HG03108 (cell line): ENCODE results near the gene ZNF287.
"Not testable (repeated sequence)": the region's sequence is repeated elsewhere in the genome, so short reads cannot be mapped to it uniquely, and the experiment has no call there.

Source experiments
- ATAC-seq: cut with Tn5 transposase; IDR thresholded peaks from one replicate; pipeline ENCODE4 v1.9.1; 2021; ENCODE audit warnings: moderate library complexity; ENCODE audit not compliant: unreplicated experiment

ZNF287 gene

DNA sequence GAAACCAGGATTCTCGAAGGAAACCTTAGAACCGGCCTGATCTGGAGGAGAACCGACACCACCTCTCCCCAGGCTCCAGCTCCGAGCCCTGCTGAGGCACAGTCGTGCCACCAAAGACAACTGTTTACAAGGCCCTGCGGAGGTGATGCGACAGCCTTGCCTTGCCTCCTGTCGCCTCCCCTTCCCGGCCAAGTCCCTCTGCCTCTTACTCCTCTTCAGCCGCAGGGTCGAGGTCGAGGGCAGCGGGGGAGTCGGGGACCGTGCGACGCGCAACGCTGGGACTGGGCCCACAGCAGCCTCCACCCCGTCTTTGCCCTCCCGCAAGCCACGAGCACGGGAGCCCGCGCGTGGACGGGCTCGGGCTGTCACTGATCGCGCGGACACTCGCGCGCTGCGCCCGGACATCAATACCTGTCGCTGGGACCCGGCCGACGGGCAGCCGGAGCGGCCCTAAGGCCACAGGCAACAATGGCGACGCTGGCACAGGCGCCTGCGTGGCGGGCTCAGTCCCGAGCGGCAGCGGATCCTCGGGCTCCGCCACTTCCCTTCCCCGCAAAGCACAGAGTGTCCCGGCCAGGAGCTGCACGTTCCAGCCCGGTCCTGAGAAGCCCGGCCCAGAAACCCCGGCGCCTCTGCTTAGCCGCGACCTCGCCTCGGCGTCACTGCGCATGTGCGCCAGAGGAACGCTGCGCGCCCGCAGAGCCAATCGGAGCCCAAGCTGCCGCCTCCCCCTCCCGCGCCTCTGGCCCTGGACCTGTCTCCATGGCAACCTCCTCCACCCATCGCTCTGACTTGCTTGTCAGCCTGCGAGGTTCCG lies at the start of gene ZNF287:
Gene ZNF287 (minus strand): TSS at position 664 of the 817 bp plus-strand sequence. CDS start 1,473 bp downstream, outside the sequence.
- ATAC-seq: peak; percentile 89

GRCh38 chr17:16617481-16618060 lies 48.6 kb upstream of the ZNF287 start:
- ATAC-seq: no peak

GRCh38 chr17:16599537-16599936 lies 30.5 kb upstream of the ZNF287 start:
- ATAC-seq: no peak

DNA sequence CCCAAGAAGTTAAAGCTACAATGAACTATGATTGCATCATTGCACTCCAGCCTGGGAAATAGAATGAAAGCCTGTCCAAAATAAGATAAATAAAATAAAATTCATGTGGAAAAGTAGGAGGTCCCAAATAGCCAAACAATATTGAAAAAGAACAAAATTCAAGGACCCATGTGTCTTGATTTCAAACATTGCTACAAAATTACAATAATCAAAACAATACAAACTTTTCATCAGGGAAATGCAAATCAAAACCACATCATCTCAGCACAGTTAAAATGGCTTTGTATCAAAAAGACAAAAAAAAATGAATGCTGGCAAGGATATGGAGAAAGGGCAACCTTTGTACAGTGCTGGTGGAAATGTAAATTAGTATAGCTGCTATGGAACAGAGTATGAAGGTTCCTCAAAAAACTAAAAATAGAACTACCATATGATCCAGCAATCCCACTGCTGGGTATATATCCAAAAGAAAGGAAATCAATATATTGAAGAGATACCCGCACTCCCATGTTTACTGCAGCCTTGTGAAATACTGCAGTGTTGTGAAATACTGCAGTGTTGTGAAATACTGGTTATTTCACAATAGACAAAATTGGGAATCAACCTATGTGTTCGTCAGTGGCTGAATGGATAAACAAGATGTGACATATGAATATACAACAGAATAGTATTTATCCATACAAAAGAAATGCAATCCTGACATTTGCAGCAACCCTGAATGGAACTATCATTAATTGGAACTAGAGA lies 24.5 kb upstream of the ZNF287 start:
- ATAC-seq: no peak

DNA sequence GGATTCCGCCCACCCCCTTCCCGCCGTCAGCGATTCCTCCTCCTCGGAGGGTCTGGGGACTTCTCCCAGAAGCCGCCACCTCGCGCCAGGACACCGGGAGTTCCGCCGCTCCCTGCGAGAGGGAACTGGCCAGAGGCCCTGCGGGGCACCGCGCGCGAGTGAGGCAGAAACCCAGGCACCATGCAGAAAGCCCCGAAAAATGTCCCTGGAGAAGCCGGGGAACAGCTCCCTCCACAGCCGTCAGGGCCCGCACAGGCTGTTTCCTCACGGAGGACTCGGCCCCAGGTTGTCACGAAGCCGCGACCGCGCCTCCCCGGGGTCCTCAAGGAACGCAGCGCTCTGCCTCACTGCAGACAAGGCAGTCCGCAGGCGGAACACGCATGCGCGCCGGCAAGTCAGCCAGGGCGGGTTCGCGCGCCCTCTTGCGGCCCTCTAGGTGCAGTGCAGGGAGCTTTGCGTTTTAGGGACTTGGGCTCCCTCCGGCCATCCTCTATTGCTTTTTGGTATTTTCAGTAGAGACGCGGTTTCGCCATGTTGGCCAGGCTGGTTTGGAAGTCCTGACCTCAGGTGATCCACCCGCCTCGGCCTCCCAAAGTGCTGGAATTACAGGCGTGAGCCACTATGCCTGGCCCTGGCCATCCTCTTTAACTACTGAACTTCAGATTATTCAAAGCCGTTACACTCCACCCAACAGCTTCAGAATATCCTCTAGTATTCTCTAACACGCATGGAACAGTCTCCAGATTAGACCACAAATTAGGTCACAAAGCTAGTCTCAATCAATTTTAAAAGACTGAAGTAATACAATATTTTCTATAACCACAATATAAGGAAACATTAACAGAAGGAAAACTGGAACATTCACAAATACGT lies 20.3 kb upstream of the ZNF287 start:
- peak; percentile 87 for ATAC-seq

DNA sequence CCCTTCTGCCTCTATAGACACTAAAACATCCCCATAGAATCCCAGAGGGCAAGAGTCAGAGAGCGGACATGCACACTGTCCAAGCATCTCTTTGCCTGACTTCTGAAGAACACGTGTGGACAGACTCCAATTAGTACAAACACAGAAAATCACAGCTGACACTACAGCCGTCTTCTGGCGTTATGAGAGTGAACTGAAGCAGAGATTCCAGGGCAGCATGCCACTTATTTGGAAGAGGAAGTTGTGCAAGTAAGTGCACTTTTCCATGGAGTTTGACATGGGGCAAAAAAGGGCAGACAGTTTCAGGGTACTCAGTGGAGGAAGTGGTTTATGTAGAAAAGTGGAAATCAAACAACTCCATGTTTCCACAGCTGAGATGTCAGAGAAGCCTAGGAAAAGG lies 16.8 kb upstream of the ZNF287 start:
- ATAC-seq: no peak

DNA sequence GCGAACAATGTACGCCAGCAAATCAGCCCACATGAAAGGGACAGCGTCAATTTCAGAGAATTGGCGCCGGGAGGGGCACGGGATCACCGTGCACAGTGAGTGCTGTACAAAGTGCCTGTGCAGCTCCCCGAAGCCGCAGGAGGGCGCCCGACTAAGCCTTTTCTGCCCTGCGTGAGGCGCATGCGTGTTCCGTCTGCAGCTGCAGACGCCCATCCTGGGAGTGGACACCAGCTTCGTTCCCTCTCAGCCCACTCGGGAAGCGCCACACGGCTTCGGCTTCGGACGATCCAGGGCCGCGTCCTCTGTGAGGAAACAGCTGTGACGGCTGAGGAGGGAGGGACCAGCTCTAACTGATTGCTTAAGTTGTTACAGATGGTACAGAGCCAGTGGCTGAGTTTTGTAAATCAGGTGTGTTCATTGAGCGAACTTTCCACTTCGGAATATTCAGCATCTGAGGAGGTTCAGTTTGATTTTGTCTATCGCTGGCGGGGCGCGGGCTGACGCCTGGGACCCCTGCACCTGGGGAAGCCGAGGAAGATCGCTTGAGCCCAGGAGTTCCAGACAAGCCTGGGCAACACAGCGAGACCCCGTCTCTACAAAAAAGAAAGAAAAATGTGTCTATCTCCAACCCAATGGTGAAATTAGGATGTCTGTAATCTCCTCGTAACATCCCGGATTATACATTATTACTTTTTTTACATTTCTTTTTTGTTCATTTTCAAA lies 15.4 kb upstream of the ZNF287 start:
- peak; percentile 68 for ATAC-seq

GRCh38 chr17:16583781-16584180 lies 14.8 kb upstream of the ZNF287 start:
- no peak for ATAC-seq

- no peak for ATAC-seq
Measured at GRCh38 chr17:16573466-16573865, 4.5 kb upstream of the ZNF287 start.

- ATAC-seq: peak; percentile 22
Measured at GRCh38 chr17:16569358-16569712, 331 bp upstream of the ZNF287 start.

DNA sequence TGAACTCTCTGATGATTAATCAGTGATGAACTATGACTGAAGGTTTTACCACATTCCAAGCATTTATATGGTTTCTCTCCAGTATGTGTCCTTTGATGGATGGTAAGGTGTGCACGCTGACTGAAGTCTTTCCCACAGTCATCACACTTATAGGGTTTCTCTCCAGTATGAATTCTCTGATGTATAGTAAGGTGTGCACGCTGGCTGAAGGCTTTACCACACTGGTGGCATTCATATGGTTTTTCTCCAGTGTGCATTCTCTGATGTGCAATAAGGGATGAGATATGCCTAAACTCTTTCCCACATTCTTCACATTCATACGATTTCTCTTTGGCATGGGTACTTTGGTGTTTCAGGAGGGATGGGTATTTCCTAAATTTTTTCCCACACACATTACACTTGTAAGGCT lies 16.4 kb downstream of the ZNF287 start:
- ATAC-seq: no peak

- ATAC-seq: no peak
Measured at GRCh38 chr17:16551878-16552636, 16.9 kb downstream of the ZNF287 start.

DNA sequence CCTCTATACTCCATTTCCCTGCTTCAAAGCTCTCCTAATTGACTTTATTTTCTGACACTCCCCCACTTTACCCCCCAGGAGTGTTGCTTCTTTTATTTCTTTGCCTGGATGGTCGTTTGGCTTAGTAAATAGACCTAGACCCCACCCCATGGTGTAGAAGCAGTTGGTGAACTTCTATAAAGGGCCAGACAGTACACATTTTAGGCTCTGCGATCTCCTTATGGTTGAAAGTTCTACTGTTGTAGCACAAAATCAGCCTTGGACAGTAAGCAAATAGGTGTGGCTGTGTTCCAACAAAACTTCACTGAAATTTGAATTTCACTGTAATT lies 31.9 kb downstream of the ZNF287 start:
- no peak for ATAC-seq

GRCh38 chr17:16534236-16534635 lies 34.8 kb downstream of the ZNF287 start:
- ATAC-seq: no peak

DNA sequence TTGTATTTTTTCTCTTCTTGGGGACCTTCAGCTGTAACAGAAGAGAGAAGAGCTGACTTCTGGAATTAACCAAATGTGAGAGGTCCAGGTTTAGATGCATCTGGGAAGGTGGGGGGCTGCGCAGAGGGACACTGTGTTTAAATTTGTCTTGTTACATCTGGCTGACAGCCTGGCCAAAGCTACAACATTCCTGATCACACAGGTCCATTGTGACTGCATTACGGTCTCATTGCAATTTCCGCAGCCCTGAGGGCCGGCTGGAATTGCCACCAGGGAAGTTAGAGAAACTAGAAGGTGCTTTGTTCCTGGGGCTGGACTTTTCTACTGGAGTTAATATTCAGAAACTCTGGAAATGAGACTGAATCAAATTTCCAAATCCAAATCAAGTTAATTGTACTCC lies 39.1 kb downstream of the ZNF287 start:
- no peak for ATAC-seq

DNA sequence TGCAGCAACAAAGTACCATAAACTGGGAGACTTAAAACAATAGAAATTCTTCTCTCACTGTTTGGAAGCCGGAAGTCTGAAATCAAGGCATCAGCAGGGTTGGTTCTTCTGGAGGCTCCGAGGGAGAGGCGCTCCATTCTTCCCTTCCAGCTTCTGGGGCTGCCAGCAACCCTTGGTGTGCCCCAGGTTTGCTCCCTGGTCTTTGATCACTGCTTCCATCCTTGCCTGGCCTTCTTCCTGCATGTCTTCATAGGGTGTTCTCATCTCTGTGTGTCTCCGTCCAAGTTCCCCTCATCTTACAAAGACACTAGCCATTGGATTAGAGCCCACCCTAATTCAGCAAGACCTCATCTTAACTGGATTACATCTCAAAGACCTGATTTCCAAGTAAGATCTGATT lies 41.7 kb downstream of the ZNF287 start:
- no peak for ATAC-seq

GRCh38 chr17:16525556-16525955 lies 43.4 kb downstream of the ZNF287 start:
- ATAC-seq: not testable (repeated sequence)

DNA sequence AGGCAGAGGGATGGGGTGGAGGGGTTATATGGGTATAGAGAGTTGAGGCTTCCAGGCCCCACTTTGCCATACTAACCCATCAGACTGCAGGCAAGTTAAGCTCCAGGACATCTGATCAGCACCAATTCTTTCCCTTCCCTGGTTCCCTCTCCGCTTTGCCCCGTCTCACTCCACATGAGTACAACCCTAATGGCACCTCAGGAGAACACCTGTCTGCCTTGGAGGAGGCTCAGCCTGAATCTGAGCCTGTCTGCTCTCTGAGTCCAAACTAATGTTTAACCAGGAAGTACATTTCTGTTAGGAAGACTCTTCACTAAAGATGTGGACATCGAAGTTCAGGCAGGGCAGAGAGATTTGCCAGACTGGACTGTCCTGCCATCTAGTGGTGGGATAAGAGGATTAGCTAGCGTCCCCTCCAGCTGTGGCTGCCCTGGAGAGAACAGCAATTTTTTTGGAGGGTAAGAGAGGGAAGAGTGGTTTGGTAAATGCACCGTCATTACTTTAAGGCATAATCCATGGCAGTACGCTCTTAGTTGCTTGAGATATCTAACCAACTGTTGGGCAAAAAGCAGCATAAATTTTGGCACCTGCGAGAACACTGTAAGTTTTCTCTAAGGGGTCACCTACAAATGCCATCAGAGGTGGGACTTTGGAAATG lies 47.8 kb downstream of the ZNF287 start:
- peak; percentile 77 for ATAC-seq

DNA sequence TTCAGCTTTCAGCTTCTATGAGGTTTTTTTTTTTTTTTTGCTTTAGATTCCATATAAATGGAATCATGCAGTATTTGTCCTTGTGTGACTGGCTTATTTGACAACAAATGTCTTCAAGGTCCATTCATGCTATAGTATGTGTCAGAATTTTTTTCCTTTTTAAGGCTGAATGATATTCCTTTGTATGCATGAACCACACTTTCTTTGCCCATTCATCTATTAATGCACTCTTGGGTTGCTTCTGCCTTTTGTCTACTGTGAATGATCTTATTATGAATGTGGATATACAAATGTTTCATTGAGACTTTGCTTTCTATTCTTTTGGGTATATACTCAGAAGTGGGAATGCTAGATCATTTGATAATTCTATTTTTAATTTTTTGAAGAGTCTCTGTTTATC lies 50.0 kb downstream of the ZNF287 start:
- ATAC-seq: no peak
